Loucy (cell line): ENCODE results near the gene RTCA.
"Not testable (repeated sequence)": the region's sequence is repeated elsewhere in the genome, so short reads cannot be mapped to it uniquely, and the experiment has no call there.

Experiments used
- H2AFZ ChIP-seq: fragments of 200-600 bp; sonication (generic); 2 replicates; pipeline ENCODE4 v1.6.0; 2016; ENCODE audit warnings: antibody characterized with exemption, mild to moderate bottlenecking, low read length, moderate library complexity
- H3F3A ChIP-seq: fragments of 200-600 bp; 2 replicates; pipeline ENCODE4 v1.6.0; 2016; ENCODE audit warnings: antibody characterized with exemption, low read depth, mild to moderate bottlenecking
- H3K27me3 ChIP-seq: fragments of 200-600 bp; sonication (generic); 2 replicates; pipeline ENCODE4 v1.6.1; 2014; ENCODE audit warnings: low read length, mild to moderate bottlenecking; ENCODE audit not compliant: insufficient read depth, poor library complexity, severe bottlenecking
- H3K36me3 ChIP-seq: fragments of 200-600 bp; sonication (generic); 2 replicates; pipeline ENCODE4 v1.6.1; 2016; ENCODE audit warnings: low read length; ENCODE audit not compliant: insufficient read depth
- H3K4me1 ChIP-seq: fragments of 200-600 bp; sonication (generic); 2 replicates; pipeline ENCODE4 v1.5.1; 2014; ENCODE audit warnings: low read length, mild to moderate bottlenecking; ENCODE audit not compliant: insufficient read depth, poor library complexity, severe bottlenecking
- H3K4me2 ChIP-seq: fragments of 200-600 bp; sonication (generic); 2 replicates; pipeline ENCODE4 v1.6.0; 2014; ENCODE audit warnings: antibody characterized with exemption, low read length, low read depth, mild to moderate bottlenecking; ENCODE audit not compliant: poor library complexity, severe bottlenecking
- H3K4me3 ChIP-seq: fragments of 200-600 bp; sonication (generic); 2 replicates; pipeline ENCODE4 v1.5.1; 2014; ENCODE audit warnings: low read length, mild to moderate bottlenecking, mixed read lengths; ENCODE audit not compliant: poor library complexity, severe bottlenecking
- H3K79me2 ChIP-seq: fragments of 200-600 bp; sonication (generic); 2 replicates; pipeline ENCODE4 v1.6.1; 2014; ENCODE audit warnings: low read length; ENCODE audit not compliant: insufficient read depth
- H3K9ac ChIP-seq: fragments of 200-600 bp; sonication (generic); 2 replicates; pipeline ENCODE4 v1.6.0; 2014; ENCODE audit warnings: mild to moderate bottlenecking, low read depth, low read length, moderate library complexity; ENCODE audit not compliant: poor library complexity, severe bottlenecking
- H3K9me2 ChIP-seq: fragments of 200-600 bp; sonication (generic); replicated peaks from 2 replicates; pipeline ENCODE4 v1.6.1; 2016; ENCODE audit warnings: low read depth, low read length, mixed read lengths
- H3K9me3 ChIP-seq: fragments of 200-600 bp; sonication (generic); 2 replicates; pipeline ENCODE4 v1.6.1; 2014; ENCODE audit warnings: mild to moderate bottlenecking, antibody characterized with exemption, low read length, low read depth; ENCODE audit not compliant: insufficient read depth
- H4K20me1 ChIP-seq: fragments of 200-600 bp; sonication (generic); 2 replicates; pipeline ENCODE4 v1.6.0; 2014; ENCODE audit warnings: antibody characterized with exemption, low read length, mild to moderate bottlenecking; ENCODE audit not compliant: insufficient read depth, poor library complexity, severe bottlenecking
- CTCF ChIP-seq: fragments of 200-600 bp; sonication (generic); conservative IDR thresholded peaks from 2 replicates; pipeline ENCODE4 v1.5.1; 2014; ENCODE audit warnings: mild to moderate bottlenecking, antibody characterized with exemption, low read length
- EZH2phosphoT487 ChIP-seq: fragments of 200-600 bp; IDR thresholded peaks from 2 replicates; pipeline ENCODE4 v1.6.1; 2018; ENCODE audit warnings: antibody characterized with exemption, mild to moderate bottlenecking, moderate library complexity, borderline replicate concordance

The RTCA gene

GRCh38 chr1:100252901-100253300, 13.1 kb upstream of the RTCA start:
- Histone ChIP-seq H2AFZ (no peak overlapping the region), H3F3A (peaks cover 3% of the 10 kb centered on the region; the same call in 1 of the 2 replicates), H3K79me2 (peaks cover 17% of the 10 kb centered on the region), H3K36me3 (no peaks in the 10 kb centered on the region), H3K4me3 (no peak overlapping the region), H3K4me2 (no peak overlapping the region), H3K4me1 (peaks cover 15% of the 10 kb centered on the region), H4K20me1 (no peaks in the 10 kb centered on the region), H3K9me3 (no peaks in the 10 kb centered on the region), H3K27me3 (no peaks in the 10 kb centered on the region), H3K9ac (no peak overlapping the region), H3K9me2 (no peaks in the 10 kb centered on the region)
- TF ChIP-seq CTCF (no peak), EZH2phosphoT487 (no peak)

GRCh38 chr1:100253552-100253951, 12.5 kb upstream of the RTCA start:
- Histone ChIP-seq H3K9ac (no peak overlapping the region), H2AFZ (no peak overlapping the region), H3K4me1 (peaks cover 9% of the 10 kb centered on the region), H4K20me1 (no peaks in the 10 kb centered on the region), H3K4me3 (no peak overlapping the region), H3K36me3 (no peaks in the 10 kb centered on the region), H3K4me2 (no peak overlapping the region), H3K9me3 (no peaks in the 10 kb centered on the region), H3K27me3 (no peaks in the 10 kb centered on the region), H3K9me2 (no peaks in the 10 kb centered on the region), H3F3A (peaks cover 3% of the 10 kb centered on the region; the same call in 1 of the 2 replicates), H3K79me2 (peaks cover 10% of the 10 kb centered on the region)
- TF ChIP-seq CTCF (no peak), EZH2phosphoT487 (no peak)

- not testable (repeated sequence) for H2AFZ ChIP-seq, H3K4me1 ChIP-seq, H3K9me2 ChIP-seq, H3K9me3 ChIP-seq, H3K36me3 ChIP-seq, H3F3A ChIP-seq, H3K4me2 ChIP-seq, H3K9ac ChIP-seq, H4K20me1 ChIP-seq, H3K4me3 ChIP-seq, H3K27me3 ChIP-seq, H3K79me2 ChIP-seq
Observed at GRCh38 chr1:100256273-100256672, 9.7 kb upstream of the RTCA start.

GRCh38 chr1:100258427-100258826, 7.6 kb upstream of the RTCA start:
- not testable (repeated sequence) for H3K9ac ChIP-seq, H3K36me3 ChIP-seq, H3K27me3 ChIP-seq, H3K9me3 ChIP-seq, H3K9me2 ChIP-seq, H4K20me1 ChIP-seq, H3F3A ChIP-seq, H3K4me3 ChIP-seq, H3K79me2 ChIP-seq, H3K4me1 ChIP-seq, H3K4me2 ChIP-seq, H2AFZ ChIP-seq
